ENCODE results near the gene POP7.

DNA sequence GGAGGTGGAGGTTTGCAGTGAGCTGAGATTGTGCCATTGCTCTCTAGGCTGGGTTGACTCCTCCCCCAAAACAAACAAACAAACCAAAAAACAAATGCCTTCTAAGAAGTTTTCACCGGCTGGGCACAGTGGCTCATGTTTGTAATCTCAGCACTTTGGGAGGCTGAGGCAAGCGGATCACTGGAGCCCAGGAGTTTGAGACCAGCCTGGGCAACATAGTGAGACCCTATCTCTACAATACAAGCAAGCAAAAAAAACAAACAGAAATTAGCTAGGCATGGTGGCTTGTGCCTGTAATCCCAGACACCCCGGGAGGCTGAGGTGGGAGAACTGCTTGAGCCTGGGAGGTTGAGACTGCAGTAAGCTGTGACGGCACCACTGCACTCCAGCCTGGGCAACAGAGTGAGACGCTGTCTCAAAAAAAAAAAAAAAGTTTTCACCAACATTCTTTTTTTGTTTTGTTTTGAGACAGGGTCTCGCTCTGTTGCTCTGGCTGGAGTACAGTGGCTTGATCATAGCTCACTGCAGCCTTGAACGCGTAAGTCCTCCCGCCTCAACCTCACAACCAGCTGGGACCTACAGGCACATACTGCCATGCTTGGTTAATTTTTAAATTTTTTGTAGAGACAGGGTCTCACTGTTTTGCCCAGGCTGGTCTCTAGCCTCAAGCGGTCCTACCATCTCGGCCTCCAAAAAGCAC lies 26.2 kb downstream of the POP7 start:
- TF ChIP-seq REST (IDR thresholded peaks at IDR 0.05; ENCODE audit: low read depth) (no peak), NFIC (IDR thresholded peaks at IDR 0.05) (no peak), MAX (IDR thresholded peaks at IDR 0.05) (no peak), YY1 (IDR thresholded peaks at IDR 0.05; ENCODE audit: low read depth) (no peak), CEBPB (IDR thresholded peaks at IDR 0.05) (no peak)
